Colonic mucosa (tissue), 4 donors: Measurements from ENCODE around the gene ZMPSTE24. TPM values are rescaled to one million over a fixed set of nuclear protein-coding genes. Genes with fewer than 3 reads are reported as not detected.

ENCODE experiments used
- DNase-seq: peaks from one replicate; pipeline ENCODE4 v3.0.0-alpha.2; 2020
- H3K27ac ChIP-seq: fragments of 200-600 bp; one replicate; pipeline ENCODE4 v1.8.0; 2021
- H3K27me3 ChIP-seq: fragments of 200-600 bp; one replicate; pipeline ENCODE4 v1.8.0; 2021
- H3K36me3 ChIP-seq: fragments of 200-600 bp; one replicate; pipeline ENCODE4 v1.8.0; 2021
- H3K4me1 ChIP-seq: fragments of 200-600 bp; one replicate; pipeline ENCODE4 v1.8.0; 2021; ENCODE audit warnings: mild to moderate bottlenecking
- H3K4me3 ChIP-seq: fragments of 200-600 bp; one replicate; pipeline ENCODE4 v1.8.0; 2021
- H3K9ac ChIP-seq, 2 donors: one replicate each; pipeline ENCODE4 v1.7.0; 2013; ENCODE audit warnings: control low read depth in 2 of 2, low read depth in 2 of 2, low read length in 2 of 2
- H3K9me3 ChIP-seq: fragments of 200-600 bp; one replicate; pipeline ENCODE4 v1.8.0; 2021
- intact Hi-C: fragments of 100-400 bp; cut with DNase I; formaldehyde crosslinking; loops from one replicate; pipeline ENCODE4 v1.14.1; 2022
- total RNA-seq, 2 donors: library from RNA; stranded (reverse); fragmentation: NEBNext Ultra II Directional in 1 of 2; extraction: Animal tissue kit (Norgen Biotek cat#: 25700) in 1 of 2; gene quantifications; one replicate each; pipeline ENCODE4 v1.2.1, GENCODE V29; 2021
- TF ChIP-seq, protein P1 (sequence below): fragments of 200-600 bp; IDR thresholded peaks from one replicate; pipeline ENCODE4 v1.8.0; 2022; ENCODE audit warnings: antibody characterized with exemption, mild to moderate bottlenecking
- donor health status: healthy.
- donor health status: DM: no; HTN: no; CAD: no.
- donor health status: DM: no; HTN: no; CAD: no.

The ZMPSTE24 gene
- total RNA-seq, 2 donors from 2014 or later = 49.7 to 62.8 TPM

DNA sequence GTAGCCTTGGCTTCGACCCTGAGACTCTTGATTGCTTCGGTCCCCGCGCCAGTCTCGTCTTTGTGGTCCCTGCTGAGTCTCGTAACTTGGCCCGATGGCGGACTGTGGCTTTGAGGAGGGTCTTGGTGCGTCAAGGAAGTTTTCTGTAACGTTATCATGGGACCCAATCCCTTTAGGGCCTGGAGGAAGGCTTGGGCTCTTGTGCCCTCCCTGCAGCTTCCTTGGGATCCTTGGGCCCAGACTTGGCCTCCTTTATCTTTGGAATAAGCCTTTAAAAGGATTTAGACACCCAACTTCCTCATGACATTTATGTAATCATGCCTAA, 371 bp downstream of the ZMPSTE24 start:
- no peaks in the 10 kb centered on the region for H3K36me3 ChIP-seq
- intact Hi-C loops = no loop called here
- DNase-seq = no peak

DNA sequence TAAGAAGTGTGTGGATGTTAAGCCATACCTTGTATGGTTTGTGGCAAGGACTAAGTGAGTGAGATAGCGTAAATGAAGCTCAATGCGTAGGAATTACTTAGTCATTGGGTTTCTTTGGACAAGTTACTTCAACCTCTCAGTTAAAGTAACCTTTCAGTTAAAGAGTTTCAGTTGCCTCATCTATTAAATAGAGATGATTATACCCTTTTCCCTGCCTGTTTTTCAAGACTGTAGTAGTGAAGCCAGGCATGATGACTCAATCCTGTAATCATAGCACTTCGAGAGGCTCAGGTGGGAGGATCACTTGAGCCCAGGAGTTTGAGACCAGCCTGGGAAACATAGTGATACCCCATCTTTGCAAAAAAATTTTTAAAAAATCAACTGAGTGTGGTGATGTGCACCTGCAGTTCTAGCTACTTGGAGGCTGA, 6.3 kb downstream of the ZMPSTE24 start:
- Histone ChIP-seq H3K4me1 (no peaks in the 10 kb centered on the region), H3K9me3 (no peaks in the 10 kb centered on the region), H3K4me3 (no peak overlapping the region), H3K9ac (no peak overlapping the region), H3K27ac (no peak overlapping the region), H3K27me3 (no peaks in the 10 kb centered on the region), H3K36me3 (peaks cover 9% of the 10 kb centered on the region)
- TF ChIP-seq, protein P1, sequence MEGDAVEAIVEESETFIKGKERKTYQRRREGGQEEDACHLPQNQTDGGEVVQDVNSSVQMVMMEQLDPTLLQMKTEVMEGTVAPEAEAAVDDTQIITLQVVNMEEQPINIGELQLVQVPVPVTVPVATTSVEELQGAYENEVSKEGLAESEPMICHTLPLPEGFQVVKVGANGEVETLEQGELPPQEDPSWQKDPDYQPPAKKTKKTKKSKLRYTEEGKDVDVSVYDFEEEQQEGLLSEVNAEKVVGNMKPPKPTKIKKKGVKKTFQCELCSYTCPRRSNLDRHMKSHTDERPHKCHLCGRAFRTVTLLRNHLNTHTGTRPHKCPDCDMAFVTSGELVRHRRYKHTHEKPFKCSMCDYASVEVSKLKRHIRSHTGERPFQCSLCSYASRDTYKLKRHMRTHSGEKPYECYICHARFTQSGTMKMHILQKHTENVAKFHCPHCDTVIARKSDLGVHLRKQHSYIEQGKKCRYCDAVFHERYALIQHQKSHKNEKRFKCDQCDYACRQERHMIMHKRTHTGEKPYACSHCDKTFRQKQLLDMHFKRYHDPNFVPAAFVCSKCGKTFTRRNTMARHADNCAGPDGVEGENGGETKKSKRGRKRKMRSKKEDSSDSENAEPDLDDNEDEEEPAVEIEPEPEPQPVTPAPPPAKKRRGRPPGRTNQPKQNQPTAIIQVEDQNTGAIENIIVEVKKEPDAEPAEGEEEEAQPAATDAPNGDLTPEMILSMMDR = no peak
- intact Hi-C loops = no loop called here
- DNase-seq = no peak

More for the DNA sequence above, 371 bp downstream of the ZMPSTE24 start:
- TF ChIP-seq, protein P1 = no peak
- Histone ChIP-seq H3K27me3 (no peaks in the 10 kb centered on the region), H3K9ac (peak overlapping the region; percentile 98), H3K9me3 (no peaks in the 10 kb centered on the region), H3K4me3 (peak overlapping the region; percentile 83), H3K27ac (peak overlapping the region; percentile 96), H3K4me1 (no peaks in the 10 kb centered on the region)

DNA sequence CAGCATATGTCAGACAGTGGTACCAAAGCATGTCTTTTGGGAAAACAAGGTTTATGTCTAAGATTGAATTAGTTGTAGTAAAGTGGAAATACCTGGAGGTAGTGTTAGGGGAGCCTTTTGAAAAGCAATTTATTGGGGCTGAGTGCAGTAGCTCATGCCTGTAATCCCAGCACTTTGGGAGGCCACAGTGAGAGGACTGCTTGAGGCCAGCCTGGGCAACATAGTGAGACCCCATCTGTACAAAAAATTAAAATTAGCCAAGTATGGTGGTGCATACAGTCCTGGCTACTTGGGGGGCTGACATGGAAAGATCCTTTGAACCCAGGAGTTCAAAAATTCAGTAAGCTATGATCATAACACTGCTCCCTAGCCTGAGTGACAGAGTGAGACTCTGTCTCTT, 7.3 kb downstream of the ZMPSTE24 start:
- H3K9ac ChIP-seq = no peak overlapping the region
- H3K27me3 ChIP-seq = no peaks in the 10 kb centered on the region
- peaks cover 13% of the 10 kb centered on the region for H3K36me3 ChIP-seq
- intact Hi-C loops = no loop called here
- DNase-seq = no peak
- H3K9me3 ChIP-seq = no peaks in the 10 kb centered on the region
- no peak overlapping the region for H3K4me3 ChIP-seq
- no peaks in the 10 kb centered on the region for H3K4me1 ChIP-seq
- TF ChIP-seq, protein P1 = no peak
- no peak overlapping the region for H3K27ac ChIP-seq

DNA sequence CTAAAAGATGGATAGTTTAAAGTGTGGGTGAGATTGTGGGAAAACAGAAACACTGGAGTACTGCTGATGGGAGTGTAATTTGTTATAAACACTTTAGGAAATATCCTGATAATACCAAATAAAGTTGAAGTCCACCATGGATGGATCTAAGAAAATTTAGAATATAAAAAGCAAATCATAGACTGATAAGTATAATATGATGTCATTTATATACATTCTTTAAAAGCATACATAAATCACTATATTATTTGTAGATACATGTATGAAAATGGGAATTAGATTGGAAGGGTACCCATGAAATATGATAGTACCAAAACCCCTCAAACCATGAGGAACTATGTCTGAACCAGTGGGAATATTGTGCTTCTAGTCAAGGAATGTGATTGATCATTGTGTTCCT, 7.9 kb downstream of the ZMPSTE24 start:
- no peak overlapping the region for H3K4me3 ChIP-seq
- H3K9me3 ChIP-seq = no peaks in the 10 kb centered on the region
- DNase-seq = no peak
- H3K27me3 ChIP-seq = no peaks in the 10 kb centered on the region
- TF ChIP-seq, protein P1 = no peak
- H3K9ac ChIP-seq = no peak overlapping the region
- H3K27ac ChIP-seq = no peak overlapping the region
- peaks cover 13% of the 10 kb centered on the region for H3K36me3 ChIP-seq
- intact Hi-C loops = no loop called here
- no peaks in the 10 kb centered on the region for H3K4me1 ChIP-seq

DNA sequence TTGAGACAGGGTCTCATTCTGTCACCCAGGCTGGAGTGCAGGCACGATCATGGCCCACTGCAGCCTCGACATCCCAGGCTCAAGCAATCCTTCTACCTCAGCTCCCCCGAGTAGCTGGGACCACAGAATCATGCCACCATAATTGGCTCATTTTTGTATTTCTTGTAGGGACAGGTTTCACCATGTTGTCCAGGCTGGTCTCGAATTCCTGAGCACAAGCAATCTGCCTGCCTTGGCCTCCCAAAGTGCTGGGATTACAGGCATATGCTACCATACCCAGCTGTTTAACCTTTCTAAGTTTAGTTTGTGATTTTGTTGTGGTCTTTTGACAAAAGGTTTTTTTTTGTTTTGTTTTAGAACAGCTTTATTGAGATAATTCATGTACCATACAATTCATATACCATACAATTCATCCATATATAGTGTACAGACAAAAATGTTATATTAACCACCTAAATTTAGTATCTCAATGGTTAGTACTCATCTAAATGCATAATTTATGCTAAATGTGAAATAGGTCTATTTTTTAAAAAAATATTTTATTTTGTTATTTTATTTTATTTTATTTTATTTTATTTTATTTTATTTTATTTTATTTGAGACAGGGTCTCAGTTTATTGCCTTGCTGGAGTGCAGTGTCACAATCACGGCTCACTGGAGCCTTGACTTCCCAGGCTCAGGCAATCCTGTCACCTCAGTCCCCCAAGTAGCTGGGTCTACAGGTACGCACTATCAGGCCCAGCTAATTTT, 8.9 kb downstream of the ZMPSTE24 start:
- no peaks in the 10 kb centered on the region for H3K9me3 ChIP-seq
- TF ChIP-seq, protein P1 = no peak
- intact Hi-C loops = no loop called here
- H3K27ac ChIP-seq = no peak overlapping the region
- H3K27me3 ChIP-seq = no peaks in the 10 kb centered on the region
- H3K36me3 ChIP-seq = peaks cover 13% of the 10 kb centered on the region
- no peak for DNase-seq
- no peak overlapping the region for H3K9ac ChIP-seq
- H3K4me3 ChIP-seq = no peak overlapping the region
- H3K4me1 ChIP-seq = no peaks in the 10 kb centered on the region
